ENCODE results near the gene SLC7A9.
"Not testable (repeated sequence)": the region's sequence is repeated elsewhere in the genome, so short reads cannot be mapped to it uniquely, and the experiment has no call there.

The SLC7A9 gene

DNA sequence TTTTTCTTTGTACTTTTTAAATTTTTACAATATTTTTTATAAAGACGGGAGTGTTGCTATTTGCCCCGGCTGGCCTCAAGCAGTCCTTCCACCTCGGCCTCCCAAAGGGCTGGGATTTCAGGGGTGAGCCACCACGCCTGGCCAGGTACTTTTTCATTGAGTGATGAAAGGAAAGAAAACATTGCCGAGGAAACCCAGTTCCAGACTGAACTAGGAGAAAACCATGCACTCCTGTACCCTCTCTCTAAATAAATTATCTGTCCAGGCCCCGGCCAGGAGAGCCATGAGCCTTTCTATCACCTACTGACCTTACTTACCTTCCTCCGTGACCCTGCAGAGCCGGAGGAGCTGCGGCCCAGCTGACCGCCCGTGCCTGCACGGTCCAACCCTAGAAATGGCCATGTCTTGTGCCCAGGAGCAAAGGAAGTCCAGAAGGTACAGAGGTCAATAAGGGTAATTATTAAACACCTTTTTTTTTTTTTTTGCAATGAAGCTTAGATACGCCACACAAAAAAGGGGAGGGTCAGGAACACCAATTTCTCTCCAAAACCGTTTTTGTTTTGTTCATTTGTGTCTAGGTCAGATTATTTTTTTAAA lies at the start of gene SLC7A9:
Gene SLC7A9 (minus strand): TSS at position 399 of the 597 bp plus-strand sequence. CDS start 1,233 bp downstream, outside the sequence.
- FAIRE-seq, result no peak

DNA sequence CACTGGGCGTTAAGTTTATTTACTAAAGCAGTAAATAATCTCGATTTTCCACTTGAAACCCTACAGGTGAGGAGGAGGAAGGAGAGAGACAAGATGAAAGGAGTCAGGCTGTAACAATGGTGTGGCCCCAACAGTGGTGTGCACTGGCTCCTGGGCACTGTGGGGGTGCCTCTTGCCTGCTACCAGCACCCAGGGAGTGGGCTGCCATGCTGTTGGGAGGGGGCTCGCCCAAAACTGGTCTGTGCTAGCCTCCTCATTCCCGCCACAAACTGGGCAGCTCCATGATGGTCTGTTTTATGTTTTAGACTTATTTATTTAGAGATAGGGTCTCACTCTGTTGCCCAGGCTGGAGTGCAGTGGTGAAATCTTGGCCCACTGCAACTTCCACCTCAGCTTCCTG lies 49.8 kb upstream of the SLC7A9 start:
- FAIRE-seq, result no peak

DNA sequence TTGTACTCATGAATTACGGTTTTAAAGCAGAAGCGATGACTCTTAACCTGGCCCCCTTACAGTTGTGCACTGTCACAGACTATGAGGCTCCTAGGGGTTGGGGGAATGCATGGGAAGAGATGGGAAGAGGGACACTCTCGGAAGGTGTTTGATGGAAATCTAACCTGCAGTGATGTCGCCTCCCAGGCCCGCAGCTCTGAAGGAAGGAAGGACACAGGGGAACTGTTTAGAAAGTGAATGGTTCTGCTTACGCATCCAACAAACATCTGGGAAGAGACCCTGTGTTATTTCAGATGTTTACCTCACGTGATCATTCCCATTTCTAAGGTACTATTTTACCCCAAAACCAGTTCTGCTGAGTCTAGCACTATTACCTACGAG lies 48.0 kb upstream of the SLC7A9 start:
- FAIRE-seq, result no peak

DNA sequence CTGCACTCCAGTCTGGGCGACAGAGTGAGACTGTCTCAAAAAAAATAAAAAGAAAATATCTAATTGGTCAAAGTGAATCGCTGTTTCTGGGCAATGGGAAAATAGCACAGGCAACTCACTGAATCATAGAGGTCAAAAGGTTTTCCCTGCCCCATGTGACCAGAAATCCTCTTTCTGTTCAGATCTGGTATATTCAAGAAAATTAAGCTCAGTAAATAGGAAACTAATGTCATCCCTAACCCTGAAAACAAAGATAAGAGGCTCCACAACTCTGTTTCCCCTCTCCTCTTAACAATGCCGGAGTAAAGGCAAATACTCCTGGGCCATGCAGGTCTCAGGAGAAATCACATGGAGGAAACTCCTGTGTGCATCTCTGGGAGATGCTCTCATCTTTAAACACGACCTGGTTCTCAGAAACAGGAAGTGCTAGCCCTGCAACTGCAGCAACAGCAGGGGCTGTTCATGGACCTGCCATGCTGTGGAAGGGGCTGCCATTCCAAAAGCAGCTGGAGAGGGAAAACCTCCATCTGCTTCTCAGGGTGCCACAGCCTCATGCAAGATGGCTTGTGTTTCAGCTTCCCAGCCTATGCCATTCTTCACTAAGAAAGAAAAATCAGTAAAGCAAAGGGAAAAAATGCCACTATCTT lies 47.5 kb upstream of the SLC7A9 start:
- FAIRE-seq, result no peak

DNA sequence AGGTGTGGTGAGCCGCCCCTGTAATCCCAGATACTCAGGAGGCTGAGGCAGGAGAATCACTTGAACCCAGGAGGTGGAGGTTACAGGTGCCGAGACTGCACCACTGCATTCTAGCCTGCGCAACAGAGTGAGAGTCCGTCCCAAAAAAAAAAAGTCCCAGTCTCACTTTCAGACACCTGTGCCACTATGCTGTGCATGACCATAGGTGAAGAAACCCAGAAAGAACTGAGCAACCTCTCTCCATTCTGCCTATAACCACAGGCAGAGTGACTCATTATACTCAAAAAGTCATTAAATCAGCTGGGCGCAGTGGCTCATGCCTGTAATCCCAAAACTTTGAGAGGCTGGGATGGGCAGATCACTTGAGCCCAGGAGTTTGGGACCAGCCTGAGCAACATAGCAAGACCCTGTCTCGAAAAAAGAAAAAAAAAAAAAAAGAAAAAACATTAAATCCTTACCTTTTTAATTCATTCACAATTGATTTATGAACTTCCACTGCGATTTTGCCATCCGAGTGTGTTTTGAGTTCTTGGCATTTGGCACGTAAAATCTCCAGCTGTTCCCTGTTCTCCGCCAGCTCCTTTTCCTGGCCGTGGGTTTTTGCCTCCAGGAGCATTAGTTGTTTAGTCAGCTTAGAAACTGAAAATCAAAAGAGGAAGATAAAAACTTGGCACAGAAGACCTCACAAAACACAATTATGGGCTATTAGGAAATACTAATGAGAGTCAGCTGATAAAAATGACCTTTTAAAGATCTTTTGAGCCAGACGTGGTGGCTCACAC lies 45.5 kb upstream of the SLC7A9 start:
- FAIRE-seq, result no peak

DNA sequence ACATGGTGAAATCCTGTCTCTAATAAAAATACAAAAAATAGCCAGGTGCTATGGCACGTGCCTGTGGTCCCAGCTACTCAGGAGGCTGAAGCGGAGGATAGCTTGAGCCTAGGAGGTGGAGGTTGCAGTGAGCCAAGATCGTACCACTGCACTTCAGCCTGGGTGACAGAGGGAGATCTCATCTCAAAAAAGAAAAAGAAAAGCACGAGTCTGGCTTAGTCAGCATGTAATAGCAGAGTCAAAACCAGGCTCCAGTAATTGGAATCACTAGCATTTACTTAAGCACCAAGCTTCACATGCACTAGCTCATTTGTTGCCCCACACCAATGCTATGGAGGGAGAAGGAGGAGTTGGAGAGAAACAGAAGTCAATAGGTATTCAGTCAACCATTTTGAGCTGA lies 41.9 kb upstream of the SLC7A9 start:
- no peak for FAIRE-seq

DNA sequence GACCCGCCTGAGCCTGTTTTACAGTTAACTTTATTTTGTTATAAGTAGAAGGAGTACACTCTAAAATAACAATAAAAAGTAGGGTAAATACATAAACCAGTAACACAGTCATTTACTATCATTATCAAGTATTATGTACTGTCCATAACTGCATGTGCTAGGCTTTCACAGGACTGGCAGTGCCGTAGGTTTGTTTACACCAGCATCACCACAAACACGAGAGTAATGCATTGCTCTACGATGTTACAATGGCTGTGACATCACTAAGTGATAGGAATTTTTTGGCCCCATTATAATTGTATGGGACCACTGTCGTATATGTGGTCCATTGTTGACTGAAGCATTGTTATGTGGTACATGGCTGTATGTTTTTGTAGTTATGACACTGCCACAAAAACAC lies 41.3 kb upstream of the SLC7A9 start:
- no peak for FAIRE-seq

DNA sequence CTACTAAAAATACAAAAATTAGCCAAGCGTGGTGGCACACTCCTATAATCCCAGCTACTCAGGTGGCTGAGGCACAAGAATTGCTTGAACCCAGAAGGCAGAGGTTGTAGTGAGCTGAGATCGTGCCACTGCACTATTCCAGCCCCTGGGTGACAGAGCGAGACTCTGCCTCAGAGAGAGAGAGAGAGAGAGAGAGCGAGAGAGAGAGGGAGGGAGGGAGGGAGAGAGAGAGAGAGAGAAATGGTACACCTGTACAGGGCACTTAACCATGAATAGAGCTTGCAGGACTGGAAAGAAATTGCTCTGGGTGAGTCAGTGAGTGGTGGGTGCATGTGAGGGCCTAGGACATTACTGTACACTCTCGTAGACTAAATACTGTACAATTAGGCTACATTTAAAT lies 40.5 kb upstream of the SLC7A9 start:
- no peak for FAIRE-seq

DNA sequence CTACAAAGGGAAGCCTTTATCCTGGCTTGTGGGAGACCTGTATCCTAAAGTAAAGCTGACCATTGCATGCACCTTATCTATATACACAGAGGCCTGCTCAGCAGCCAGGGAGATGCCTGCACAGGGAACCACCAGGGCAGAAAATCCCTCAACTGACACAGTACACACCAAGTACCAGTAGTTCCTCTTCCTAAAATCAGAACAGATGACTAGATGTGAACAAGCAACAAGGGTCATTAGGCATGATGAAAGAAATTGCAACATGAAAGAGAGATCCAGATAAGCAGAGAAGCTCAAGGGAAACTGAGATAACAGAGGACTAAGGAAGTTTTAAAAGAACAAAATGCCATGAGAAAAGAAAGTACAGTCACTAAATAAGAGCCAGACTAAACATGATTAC lies 39.7 kb upstream of the SLC7A9 start:
- no peak for FAIRE-seq

DNA sequence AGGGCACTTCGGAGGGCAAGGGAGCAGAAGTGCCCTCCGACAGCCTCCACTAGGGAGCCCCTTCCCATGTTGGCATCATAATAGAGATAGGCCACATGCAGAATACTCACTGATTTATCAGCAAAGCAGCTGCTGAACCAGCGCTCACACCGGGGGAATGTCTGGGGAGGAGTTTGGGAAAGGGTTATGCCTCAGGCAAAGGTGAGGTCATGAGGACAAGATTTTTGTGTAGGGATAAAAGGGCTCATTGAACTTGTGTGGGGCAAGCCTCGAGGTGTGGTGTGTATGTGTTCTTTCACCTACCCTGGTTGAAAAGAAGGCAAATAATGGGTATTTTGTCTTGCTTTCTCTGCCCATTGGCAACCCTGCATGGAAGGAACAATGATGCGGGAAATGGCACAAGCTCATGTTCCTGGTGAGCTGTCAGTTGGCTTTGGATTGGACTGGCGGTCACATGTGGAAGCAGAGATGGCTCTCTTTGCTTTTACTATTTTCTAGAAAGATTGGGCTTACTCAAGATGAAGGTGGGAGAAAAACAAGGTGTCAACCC lies 39.1 kb upstream of the SLC7A9 start:
- FAIRE-seq, result no peak

DNA sequence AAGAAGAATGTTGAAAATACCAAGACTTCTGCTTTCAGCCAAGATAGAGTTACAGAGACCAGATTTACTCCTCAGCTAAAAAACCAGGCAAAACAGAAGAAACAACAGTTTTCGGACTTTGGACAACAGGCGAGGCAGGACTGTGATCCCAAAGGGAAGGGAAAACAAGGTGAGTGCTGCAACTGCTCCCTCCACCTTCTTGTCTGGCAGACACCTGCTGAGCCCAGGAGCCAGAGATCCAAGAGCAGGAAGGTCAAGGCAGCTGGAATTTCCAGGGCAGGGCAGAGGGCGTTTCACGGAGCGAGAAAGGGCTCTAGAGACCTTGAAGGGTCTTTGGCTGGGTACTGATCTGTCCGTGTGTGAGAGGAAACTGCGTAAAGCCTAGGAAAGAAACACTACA lies 32.9 kb upstream of the SLC7A9 start:
- no peak for FAIRE-seq

DNA sequence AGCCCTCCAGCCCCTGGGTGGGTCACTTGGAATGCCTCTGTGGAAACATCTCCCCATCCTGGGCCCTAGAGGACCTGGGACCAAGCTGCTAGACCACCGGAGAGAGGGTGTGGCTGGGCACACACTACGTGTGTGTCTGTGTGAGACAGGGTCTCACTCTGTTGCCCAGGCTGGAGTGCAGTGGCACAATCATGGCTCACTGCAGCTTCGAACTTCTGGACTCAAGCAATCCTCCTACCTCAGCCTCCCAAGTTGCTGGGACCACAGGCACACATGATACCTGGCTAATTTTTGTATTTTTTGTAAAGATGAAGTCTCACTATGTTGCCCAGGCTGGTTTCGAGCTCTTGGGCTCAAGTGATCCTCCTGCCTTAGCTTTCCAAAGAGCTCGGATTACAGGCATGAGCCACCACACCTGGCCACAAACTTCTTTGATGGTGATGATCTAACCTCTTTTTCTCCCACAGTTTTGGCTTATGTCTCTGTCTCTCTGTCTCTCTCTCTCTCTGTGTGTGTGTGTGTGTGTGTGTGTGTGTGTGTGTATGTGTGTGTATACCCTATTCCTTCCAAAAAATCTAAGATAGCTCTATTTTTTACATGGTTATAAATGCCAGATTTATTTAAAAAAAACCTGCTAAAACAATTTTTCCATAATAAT lies 32.1 kb upstream of the SLC7A9 start:
- no peak for FAIRE-seq

DNA sequence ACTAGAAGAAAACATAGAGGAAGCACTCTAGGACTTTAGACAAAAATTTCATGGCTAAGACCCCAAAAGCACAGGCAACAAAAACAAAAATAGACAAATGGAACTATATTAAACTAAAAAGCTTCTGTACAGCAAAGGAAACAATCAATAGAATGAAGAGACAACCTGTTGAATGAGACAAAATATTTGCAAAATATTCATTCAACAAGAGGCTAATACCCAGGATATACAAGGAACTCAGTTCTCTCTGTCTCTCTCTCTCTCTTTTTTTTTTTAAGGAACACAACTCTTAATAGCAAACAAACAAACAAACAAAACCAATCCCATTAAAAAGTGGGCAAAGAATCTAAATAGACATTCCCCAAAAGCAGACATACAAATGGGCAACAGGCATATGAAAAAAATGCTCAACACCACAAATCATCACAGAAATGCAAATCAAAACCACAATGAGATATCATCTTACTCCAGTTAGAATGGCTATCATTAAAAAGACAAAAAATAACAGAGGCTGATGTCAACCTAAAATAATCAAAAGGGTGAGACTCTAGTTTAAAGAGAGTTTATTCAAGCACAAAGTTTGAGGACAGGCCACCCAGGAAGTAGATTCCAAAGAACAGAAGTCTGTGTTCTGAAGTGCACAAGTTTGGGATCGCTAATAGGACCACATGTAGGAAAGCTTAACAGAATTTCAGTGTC lies 27.1 kb upstream of the SLC7A9 start:
- no peak for FAIRE-seq

DNA sequence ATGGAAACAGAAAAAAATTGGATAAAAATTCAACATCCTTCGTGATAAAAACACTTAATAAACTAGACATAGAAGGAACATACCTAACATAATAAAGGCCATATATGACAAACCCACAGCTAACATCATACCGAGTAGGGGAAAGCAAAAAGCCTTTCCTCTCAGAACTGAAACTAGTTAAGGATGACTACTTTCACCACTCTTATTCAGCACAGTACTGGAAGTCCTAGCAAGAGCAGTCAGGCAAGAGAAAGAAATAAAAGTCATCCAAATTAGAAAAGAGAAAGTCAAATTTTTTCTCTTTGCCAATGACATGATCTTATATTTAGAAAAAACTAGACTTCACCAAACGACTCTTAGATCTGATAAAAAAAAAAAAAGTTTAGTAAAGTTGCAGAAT lies 25.8 kb upstream of the SLC7A9 start:
- no peak for FAIRE-seq

DNA sequence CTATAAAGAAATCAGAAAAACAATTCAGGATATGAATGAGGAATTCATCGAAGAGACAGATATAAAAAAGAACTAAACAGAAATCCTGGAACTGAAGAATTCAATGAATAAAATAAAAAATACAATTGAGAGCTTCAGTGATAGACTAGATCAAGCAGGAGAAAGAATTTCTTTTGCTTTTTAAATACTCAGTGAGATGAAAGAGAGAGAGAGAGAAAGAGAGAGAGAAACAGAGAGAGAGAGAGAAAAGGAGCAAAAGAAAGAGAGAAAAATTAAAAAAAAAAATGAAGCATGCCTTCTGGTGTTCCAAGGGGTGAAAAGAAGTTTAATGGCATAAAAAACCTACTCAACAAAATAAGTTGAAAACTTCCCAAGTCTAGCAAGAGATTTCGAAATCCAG lies 22.0 kb upstream of the SLC7A9 start:
- no peak for FAIRE-seq

DNA sequence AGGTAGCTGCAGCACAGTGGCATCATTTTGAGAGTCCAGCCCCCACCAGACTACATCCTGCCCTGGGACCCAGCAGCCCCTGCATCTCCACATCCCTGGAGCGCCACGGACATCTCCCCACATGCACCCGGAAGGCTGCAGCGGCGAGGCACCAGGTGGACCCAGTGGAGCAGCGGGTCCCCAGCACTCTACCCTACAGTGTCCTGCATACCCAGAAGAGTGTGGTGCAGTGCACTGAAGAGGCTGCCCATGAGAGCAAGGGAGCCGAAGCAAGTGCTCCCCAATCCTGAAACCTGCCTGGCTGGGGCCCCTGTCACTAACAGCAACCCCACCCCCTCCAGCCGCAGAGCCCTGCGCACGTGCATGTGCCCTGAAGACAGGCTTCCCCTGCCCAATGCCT lies 21.3 kb upstream of the SLC7A9 start:
- no peak for FAIRE-seq

DNA sequence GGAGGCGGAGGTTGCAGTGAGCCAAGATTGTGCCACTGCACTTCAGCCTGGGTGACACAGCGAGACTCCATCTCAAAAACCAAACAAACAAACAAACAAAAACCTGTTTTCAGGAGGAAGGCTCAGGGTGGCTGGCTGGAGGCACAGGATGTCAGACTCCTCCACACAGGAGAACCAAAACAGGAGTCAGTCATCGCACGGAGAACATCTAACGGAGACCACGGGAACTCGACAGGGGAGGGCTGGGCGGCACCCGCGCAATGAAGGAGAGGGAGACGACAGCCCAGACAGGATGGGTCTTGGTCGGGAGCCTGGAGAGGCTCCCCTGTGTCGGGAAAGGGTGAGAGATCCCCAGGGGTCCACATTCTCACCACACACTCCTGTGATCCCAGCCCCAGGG lies 20.8 kb upstream of the SLC7A9 start:
- no peak for FAIRE-seq

DNA sequence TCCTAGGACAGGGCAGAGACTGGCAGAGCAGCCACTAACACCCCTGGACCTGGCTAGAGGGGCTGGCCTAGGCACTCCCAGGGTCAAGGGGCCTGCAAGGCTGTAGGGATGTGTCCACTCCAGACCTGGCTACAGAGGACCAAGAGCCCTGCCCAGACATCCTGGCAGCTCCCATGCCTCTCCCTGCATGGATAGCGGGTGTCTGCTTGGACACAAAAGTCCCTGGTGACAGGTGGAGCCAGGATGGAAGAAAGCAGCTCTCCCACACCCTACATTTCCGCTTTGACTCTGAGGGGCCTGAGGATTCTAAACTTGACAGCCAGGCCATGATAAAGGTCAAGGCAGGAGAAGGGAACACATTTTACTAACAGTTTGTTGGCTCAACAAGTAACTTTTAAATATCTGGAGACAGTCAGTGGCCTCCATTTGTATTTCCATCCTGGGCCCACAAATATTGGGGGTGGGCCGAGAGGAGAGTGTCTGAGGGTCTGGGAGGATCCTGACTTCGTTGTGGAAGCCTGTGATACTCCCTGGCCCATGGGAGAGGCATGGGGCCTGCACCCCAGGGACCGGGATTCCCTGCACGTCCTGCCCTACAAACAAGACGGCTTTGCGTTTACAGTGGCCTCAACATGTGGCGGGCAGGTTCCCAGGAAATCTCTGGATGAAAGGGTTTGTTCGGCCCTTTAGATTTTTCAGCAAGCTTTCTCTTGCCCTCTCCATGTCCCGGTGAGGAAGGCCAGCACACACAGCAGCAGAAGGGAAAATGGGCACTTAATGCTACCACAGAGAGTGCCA lies 19.8 kb upstream of the SLC7A9 start:
- FAIRE-seq, result no peak

DNA sequence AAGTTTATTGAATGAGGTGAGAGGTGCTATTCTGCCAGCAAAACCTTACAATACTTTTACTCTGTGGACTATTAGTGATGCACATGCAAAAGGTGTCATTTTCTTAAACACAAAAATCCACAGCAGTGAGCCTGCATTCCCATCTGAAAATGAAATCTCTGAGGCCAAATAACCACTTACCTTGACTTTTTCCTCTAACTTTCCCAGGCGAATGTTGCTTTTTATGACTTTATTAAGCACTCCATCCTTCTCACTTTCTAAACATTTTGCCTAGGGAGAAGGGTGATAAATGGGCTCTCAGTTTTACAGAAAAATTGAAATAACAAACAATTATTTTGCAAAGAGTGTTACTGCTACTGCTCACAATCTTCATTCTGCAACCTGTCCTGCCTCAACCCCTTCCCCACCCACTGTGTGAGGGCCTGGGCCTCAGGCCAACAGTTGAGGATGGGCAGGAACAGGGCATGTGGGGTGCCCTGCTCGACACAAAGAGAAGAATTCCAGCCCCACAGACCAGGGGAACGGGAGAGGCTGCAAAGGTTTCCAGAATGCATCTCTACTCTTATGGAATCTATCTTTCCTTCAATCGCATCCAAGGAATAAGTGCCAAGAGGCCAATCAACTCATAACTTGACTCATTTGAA lies 18.1 kb upstream of the SLC7A9 start:
- no peak for FAIRE-seq

DNA sequence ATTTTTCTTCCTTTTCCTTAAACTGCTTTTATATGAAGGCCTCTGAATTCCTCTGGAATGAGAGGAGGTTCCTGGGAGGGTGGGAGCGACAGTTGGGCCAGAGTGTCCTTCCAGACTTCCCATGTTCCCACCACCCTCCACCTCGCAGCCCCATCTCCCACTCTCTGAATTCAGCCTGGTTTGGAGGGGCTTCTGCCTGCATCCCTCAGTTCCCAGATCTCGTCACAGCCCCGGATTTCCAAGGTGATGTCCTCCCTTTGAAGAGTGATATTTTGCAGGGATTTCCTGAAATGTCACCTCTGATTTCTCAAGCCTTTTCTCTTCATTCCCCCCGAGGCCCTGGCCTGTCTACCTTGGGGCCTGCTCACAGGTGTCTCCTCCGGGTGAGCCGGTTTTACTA lies 16.7 kb upstream of the SLC7A9 start:
- FAIRE-seq, result no peak

DNA sequence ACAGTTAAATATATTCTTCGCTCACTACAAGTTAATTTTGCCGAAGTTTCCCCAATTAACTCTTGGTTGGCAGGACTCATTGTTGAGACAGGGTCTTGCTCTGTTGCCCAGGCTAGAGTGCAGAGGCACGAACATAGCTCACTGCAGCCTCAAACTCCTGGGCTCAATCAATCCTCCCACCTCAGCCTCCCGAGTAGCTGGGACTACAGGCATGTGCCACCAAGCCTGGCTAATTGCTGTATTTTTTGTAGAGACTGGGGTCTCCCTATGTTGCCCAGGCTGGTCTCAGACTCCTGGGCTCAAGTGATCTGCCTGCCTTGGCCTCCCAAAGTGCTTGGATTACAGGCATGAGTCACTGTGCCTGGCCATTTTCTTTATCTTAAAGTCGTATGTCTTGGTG lies 15.7 kb upstream of the SLC7A9 start:
- FAIRE-seq, result not testable (repeated sequence)

DNA sequence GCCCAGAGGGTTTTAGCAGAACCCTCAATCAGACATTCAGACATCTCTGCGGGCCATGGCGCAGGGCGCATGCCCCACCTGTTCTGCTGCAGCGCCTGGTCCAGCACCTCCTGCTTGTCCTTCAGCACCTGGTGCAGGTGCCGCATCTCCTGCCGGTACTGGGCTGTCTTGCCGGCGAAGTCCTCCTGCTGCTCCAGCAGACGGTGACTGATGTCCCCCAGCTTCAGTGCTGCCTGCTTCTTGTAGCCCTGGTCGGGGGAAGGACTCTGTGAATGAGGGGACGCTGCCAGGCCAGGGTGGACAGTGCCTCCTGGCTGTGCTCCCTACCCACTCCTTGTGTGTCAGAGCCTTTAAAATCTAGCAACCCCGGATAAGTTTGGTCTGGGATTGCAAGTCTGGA lies 12.2 kb upstream of the SLC7A9 start:
- FAIRE-seq, result no peak
